Measurements from ENCODE around the gene SRPK2.

GRCh38 chr7:105177026-105177425 is 211.7 kb downstream of the SRPK2 start:
- TF ChIP-seq POLR2A (IDR thresholded peaks at IDR 0.05; ENCODE audit: low read depth) (no peak), CTCF (IDR thresholded peaks at IDR 0.05) (no peak)
